Measurements from ENCODE around the gene LRRC8A.

The LRRC8A gene

GRCh38 chr9:128902351-128903078 is 20.6 kb downstream of the LRRC8A start:
- peak; percentile 40 to 87 (median 65) for DNase-seq

GRCh38 chr9:128903079-128903461 is 21.1 kb downstream of the LRRC8A start:
- no peak for DNase-seq

DNA sequence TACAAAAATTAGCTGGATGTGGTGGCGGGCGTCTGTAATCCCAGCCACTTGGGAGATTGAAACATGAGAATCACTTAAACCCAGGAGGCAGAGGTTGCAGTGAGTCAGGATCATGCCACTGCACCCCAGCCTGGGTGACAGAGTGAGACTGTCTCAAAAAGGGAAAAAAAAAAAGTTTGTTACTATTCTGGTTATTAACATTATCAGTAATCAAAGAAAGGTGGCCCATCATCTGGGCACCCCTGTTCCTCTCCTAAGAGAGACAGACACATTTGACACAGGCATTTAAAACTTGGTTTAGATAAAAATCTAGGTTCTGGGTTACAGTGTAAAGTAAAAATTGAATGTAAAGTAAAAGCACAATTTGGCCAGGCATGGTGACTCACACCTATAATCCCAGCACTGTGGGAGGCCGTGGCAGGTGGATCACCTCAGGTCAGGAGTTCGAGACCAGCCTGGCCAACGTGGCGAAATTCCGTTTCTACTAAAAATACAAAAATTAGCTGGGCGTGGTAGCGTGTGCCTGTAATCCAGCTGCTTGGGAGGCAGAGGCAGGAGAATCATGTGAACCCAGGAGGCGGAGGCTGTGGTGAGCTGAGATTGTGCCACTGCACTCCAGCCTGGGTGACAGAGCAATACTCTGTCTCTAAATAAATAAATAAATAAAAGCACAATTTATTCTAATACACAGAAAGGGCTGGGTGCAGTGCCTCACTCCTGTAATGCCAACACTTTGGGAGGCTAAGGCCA is 22.1 kb downstream of the LRRC8A start:
- DNase-seq: no peak

- no peak for DNase-seq
Observed at GRCh38 chr9:128905964-128906363, 24.0 kb downstream of the LRRC8A start.

DNA sequence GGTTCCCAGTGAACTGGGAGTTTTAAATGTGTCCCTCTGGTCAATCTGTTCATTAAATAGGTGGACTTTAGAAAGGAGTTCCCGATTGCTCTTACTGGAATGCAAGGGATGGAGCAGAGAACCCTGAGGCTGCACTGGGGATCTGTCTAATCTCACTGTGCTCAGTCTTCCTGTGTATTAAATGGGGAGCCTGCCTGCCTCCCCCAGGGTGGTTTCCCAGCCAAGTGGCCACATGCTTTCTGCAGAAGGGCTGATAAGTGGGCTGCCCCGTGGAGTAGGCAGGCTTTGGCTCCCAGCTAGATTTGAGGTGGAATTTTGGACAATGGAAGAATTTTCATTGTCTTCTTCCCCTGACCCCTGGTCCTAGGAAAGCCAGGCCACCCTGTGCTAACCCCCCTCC is 24.8 kb downstream of the LRRC8A start:
- DNase-seq: no peak

GRCh38 chr9:128908372-128908771 is 26.4 kb downstream of the LRRC8A start:
- DNase-seq: no peak

GRCh38 chr9:128909859-128910258 is 27.9 kb downstream of the LRRC8A start:
- no peak for DNase-seq

DNA sequence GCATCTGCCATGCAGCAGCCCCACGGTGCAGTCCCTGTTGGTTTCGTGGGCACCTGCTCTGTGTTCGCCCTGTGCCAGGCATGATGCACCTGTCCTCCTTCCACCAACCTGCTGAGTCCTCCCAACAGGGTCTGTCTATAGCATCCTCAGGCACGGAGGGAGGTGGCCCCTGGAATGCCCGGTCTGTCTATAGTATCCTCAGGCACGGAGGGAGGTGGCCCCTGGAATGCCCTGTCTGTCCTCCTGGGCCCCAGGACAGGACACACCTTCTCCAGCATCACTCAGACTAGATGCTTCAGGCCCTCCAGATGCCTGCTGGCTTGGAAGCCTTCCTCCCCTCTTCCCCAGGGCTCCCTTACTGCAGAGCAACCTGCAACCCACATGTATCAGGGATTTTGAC is 29.0 kb downstream of the LRRC8A start:
- DNase-seq: no peak

DNA sequence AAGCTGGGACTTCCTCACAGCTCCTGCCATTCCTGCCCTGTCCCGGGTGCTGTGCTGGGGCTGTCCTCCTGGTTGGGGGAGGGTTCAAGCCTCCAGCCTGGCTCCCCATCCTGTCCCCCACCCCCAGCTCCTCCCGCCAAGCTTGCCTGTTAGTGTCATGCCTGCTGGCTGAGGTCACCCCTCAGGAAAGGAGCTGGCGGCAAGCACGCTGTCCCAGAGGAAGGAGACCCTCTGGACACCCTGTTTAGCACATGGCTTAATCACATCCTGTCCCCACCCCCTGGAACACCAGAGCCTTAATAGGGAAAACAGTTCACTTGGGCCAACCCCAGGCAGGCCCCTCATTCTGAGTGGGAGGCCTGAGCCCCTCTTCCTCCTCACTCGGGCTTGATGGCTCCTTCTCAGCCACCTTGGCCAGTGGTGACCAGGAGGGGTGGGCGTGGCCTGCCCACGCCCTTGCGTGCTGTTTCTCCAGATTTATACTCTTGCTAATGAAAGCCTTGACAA is 29.6 kb downstream of the LRRC8A start:
- no peak for DNase-seq

GRCh38 chr9:128912270-128912853 is 30.4 kb downstream of the LRRC8A start:
- DNase-seq: no peak

DNA sequence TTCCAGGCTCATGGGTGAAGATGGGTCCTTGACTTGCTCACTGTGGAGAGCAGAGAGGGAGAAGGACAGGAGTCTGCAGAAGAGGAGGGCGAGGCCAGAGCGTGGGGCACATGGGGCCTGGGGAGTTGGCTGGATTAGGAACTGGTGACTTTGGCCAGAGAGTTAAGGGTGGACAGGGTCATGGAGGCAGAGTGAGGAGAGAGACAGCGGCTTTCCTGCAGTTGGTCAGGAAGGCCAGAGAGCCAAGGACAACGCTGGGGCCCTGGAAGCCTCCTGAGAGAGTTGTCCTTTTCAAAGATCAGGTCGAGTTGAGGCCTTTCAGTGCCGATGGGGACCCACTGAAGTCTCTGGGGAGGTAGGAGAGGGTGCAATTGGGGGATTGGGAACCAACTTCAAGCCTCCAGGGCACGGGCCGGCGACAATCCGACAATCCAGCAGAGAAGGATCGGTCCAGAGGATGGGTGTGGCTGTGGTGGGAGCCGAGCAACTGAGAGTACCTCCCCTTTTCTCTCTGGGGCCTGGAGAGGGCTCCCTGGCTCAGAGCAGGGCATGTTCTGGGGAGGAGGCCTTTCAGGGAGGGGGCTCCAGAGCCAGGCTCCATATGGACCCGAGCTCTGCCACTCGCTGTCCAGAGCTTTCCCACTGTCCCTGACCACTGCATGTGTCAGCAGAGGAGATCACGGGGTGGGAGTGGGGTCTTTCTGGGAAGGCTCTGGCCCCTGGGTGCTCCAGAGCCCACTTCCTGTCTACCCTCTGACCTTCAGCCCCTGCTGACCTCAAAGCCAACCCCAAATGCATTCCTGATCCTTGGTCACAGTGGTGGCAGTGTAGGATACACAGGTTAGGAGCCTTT is 31.3 kb downstream of the LRRC8A start:
- DNase-seq: no peak

GRCh38 chr9:128913995-128914772 is 32.3 kb downstream of the LRRC8A start:
- no peak for DNase-seq

DNA sequence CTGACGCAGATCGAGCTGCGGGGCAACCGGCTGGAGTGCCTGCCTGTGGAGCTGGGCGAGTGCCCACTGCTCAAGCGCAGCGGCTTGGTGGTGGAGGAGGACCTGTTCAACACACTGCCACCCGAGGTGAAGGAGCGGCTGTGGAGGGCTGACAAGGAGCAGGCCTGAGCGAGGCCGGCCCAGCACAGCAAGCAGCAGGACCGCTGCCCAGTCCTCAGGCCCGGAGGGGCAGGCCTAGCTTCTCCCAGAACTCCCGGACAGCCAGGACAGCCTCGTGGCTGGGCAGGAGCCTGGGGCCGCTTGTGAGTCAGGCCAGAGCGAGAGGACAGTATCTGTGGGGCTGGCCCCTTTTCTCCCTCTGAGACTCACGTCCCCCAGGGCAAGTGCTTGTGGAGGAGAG is 34.3 kb downstream of the LRRC8A start:
- no peak for DNase-seq

- no peak for DNase-seq
Observed at GRCh38 chr9:128916745-128917144, 34.8 kb downstream of the LRRC8A start.

DNA sequence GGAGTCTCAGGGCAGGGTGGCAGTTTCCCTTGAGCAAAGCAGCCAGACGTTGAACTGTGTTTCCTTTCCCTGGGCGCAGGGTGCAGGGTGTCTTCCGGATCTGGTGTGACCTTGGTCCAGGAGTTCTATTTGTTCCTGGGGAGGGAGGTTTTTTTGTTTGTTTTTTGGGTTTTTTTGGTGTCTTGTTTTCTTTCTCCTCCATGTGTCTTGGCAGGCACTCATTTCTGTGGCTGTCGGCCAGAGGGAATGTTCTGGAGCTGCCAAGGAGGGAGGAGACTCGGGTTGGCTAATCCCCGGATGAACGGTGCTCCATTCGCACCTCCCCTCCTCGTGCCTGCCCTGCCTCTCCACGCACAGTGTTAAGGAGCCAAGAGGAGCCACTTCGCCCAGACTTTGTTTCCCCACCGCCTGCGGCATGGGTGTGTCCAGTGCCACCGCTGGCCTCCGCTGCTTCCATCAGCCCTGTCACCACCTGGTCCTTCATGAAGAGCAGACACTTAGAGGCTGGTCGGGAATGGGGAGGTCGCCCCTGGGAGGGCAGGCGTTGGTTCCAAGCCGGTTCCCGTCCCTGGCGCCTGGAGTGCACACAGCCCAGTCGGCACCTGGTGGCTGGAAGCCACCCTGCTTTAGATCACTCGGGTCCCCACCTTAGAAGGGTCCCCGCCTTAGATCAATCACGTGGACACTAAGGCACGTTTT is 35.4 kb downstream of the LRRC8A start:
- no peak for DNase-seq

DNA sequence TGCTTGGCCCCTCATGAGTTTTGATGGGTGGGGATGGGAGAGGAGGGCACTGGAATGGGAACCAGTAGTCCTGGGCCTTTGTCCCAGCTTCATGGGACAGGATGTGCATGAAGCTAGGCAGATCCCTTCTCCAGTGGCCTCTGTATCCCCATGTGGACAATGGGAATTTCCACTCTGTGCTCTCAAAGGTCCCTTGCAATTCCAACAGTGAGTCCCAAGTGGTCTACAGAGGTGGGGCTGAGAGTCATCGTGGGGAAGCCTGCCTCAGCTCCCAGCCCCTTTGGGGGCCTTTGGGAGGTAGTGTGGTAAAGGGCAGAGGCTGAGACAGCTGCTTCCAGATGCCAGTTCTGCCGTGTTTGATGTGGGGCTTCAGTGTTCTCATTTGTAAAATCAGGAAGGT is 37.0 kb downstream of the LRRC8A start:
- no peak for DNase-seq

GRCh38 chr9:128919402-128920089 is 37.6 kb downstream of the LRRC8A start:
- no peak for DNase-seq

GRCh38 chr9:128920381-128921058 is 38.6 kb downstream of the LRRC8A start, which contains the start of gene PHYHD1:
TSS of gene PHYHD1 (plus strand) at chr9:128920982. CDS start at chr9:128922324, 1,342 bp downstream.
- no peak for DNase-seq

DNA sequence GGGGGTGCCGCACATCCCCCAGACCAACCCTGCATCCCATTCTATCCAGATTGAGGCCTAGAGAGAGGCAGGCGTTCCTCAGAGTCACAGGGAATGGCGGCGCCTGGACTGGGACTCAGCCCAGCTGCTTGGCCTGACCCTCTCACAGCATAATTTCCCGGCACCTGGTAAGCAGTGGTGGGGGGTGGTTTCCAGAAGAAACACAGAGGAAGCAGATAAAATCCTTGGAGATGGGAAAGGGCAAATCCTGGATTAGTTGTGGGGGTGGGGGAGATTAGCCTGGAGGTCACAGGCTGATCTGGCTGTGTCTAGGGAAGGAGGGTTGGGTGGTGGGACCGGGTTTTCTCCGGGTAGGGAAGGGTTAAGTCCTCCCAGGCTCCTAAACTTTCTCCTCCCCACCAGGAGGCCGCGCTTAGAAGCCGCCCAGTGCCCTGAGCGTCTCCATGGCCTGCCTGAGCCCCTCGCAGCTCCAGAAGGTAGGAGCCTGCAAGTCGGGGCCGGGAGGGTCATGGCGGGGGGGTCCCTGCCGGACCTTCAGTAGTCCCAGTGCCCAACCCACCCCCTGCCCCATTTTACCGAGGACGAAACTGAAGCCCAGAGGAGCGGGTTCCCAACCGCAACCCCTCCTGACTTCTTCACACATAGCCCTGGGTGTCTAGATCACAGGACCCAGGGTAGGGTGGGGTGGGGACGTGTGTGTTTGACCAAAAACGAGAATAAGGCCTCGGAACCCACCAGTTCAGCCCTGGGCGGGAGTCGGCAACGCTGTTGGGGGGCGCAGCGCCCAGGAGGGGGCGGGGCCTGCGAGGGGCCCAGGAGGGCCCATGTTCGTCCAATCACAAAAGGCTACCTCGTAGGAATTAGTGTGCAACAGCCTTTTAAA is 40.2 kb downstream of the LRRC8A start:
- DNase-seq: no peak

Data from activated naive CD4-positive, alpha-beta T cell (primary cell).